Gastrocnemius medialis (tissue), 4 donors: ENCODE measurements around the gene LRMDA.

Experiments used
- CTCF ChIP-seq, 5 experiments: fragments of 450-650 bp in 3 of 5; fragments of 200-600 bp in 2 of 5; sonication (generic) in 2 of 5; IDR thresholded peaks in 4 of 5; conservative IDR thresholded peaks in 1 of 5; 1 replicate in 4 of 5; 2 replicates in 1 of 5; pipeline ENCODE4 v1.5.1; 2016 to 2019; ENCODE audit warnings: antibody characterized with exemption in 5 of 5, mild to moderate bottlenecking in 3 of 5, moderate library complexity in 3 of 5
- POLR2A ChIP-seq, 2 donors: fragments of 450-650 bp; IDR thresholded peaks; one replicate each; pipeline ENCODE4 v1.6.1; 2017; ENCODE audit warnings: antibody characterized with exemption in 2 of 2, mild to moderate bottlenecking in 2 of 2, moderate library complexity in 2 of 2

DNA sequence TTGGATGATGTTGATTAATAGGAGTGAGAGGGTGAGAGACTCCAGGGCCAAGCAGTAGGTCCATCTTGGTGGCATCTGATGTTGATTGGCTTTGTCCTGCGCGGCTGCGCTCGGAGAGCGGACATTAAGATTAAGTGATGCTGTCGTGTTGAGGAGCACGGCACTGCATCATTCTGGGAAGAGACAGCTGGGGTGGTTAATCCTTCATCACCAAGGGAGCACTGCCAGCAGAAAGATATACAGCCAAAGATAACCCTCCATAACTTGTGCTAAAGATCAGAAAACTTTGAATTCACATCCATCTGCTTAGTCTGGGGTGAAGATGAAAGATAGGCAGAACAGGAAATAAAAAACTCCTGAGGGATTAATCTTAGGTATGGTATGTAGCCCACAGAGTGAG lies 208.3 kb downstream of the LRMDA start:
- no peak for TF ChIP-seq POLR2A (IDR thresholded peaks at IDR 0.05)
- TF ChIP-seq CTCF (IDR thresholded peaks at IDR 0.05 in 4 of 5, conservative IDR thresholded peaks at IDR 0.05 in 1 of 5) = no peak
